ENCODE data around the gene PLB1.
"Not testable (repeated sequence)": the region's sequence is repeated elsewhere in the genome, so short reads cannot be mapped to it uniquely, and the experiment has no call there.

Gene PLB1

GRCh38 chr2:28469947-28470535, 25.8 kb upstream of the PLB1 start:
- DNase-seq (ENCODE audit: low read depth in 3 of 3): no peak

GRCh38 chr2:28470759-28471158, 25.1 kb upstream of the PLB1 start:
- no peak for DNase-seq (ENCODE audit: low read depth in 3 of 3)

- no peak for DNase-seq (ENCODE audit: low read depth in 3 of 3)
These were observed 24.6 kb upstream of the PLB1 start for GRCh38 chr2:28471214-28471613.

- DNase-seq (ENCODE audit: low read depth in 3 of 3): no peak
These were observed 24.1 kb upstream of the PLB1 start for GRCh38 chr2:28471701-28472236.

- not testable (repeated sequence) for DNase-seq (ENCODE audit: low read depth in 3 of 3)
These were observed 23.2 kb upstream of the PLB1 start for GRCh38 chr2:28472641-28473040.

- DNase-seq (ENCODE audit: low read depth in 3 of 3): no peak
These were observed 20.7 kb upstream of the PLB1 start for GRCh38 chr2:28475088-28475595.

GRCh38 chr2:28477087-28477486, 18.8 kb upstream of the PLB1 start:
- no peak for DNase-seq (ENCODE audit: low read depth in 3 of 3)

- no peak for DNase-seq (ENCODE audit: low read depth in 3 of 3)
These were observed 18.2 kb upstream of the PLB1 start for GRCh38 chr2:28477645-28478044.

- DNase-seq (ENCODE audit: low read depth in 3 of 3): no peak
These were observed 15.3 kb upstream of the PLB1 start for GRCh38 chr2:28480403-28481049.

GRCh38 chr2:28481905-28482304, 14.0 kb upstream of the PLB1 start:
- no peak for DNase-seq (ENCODE audit: low read depth in 3 of 3)

GRCh38 chr2:28484835-28485234, 11.0 kb upstream of the PLB1 start:
- no peak for DNase-seq (ENCODE audit: low read depth in 3 of 3)

GRCh38 chr2:28486526-28486925, 9.3 kb upstream of the PLB1 start:
- no peak for DNase-seq (ENCODE audit: low read depth in 3 of 3)

GRCh38 chr2:28487258-28487657, 8.6 kb upstream of the PLB1 start:
- no peak for DNase-seq (ENCODE audit: low read depth in 3 of 3)

GRCh38 chr2:28488083-28488830, 7.6 kb upstream of the PLB1 start:
- no peak for DNase-seq (ENCODE audit: low read depth in 3 of 3)

- no peak for DNase-seq (ENCODE audit: low read depth in 3 of 3)
These were observed 6.8 kb upstream of the PLB1 start for GRCh38 chr2:28488858-28489575.

GRCh38 chr2:28490558-28490957, 5.3 kb upstream of the PLB1 start:
- DNase-seq (ENCODE audit: low read depth in 3 of 3): no peak

GRCh38 chr2:28492282-28492681, 3.6 kb upstream of the PLB1 start:
- no peak for DNase-seq (ENCODE audit: low read depth in 3 of 3)

- no peak for DNase-seq (ENCODE audit: low read depth in 3 of 3)
These were observed 2.2 kb upstream of the PLB1 start for GRCh38 chr2:28493636-28494035.

- DNase-seq (ENCODE audit: low read depth in 3 of 3): no peak
These were observed 921 bp downstream of the PLB1 start for GRCh38 chr2:28496781-28497180.

- DNase-seq (ENCODE audit: low read depth in 3 of 3): no peak
These were observed 1.3 kb downstream of the PLB1 start for GRCh38 chr2:28497206-28497605.

- DNase-seq (ENCODE audit: low read depth in 3 of 3): no peak
These were observed 3.4 kb downstream of the PLB1 start for GRCh38 chr2:28499282-28499681.

- DNase-seq (ENCODE audit: low read depth in 3 of 3): no peak
These were observed 9.5 kb downstream of the PLB1 start for GRCh38 chr2:28505361-28505760.

Data from stimulated activated CD4-positive, alpha-beta T cell treated with anti-CD3 and anti-CD28 coated beads, TNF-alpha, amount 100 ng/mL, for 4 hours (primary cell).